NT2/D1 (cell line): ENCODE results near the gene CST3.

Experiments used
- YY1 ChIP-seq: IDR thresholded peaks from 2 replicates; pipeline ENCODE4 v1.6.1; 2011; ENCODE audit not compliant: insufficient read length, insufficient read depth
- ZNF274 ChIP-seq: IDR thresholded peaks from 2 replicates; pipeline ENCODE4 v1.6.1; 2011; ENCODE audit warnings: mild to moderate bottlenecking, low read depth, low read length

DNA sequence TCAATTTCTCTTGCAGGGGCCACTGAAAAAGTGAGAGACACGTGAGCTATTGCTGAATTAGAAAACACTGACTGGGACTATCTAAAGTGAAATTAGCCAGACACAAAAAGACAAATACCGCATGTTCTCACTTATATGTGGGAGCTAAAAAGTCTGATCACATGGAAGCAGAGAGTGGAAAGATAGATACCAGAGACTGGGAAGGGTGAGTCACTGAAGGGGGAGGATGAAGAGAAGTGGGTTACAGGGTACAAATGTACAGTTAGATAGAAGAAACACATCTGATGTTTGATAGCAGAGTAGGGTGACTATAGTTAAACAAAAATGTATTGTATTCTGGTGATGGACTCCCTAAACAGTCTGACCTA is 13.4 kb downstream of the CST3 start:
- TF ChIP-seq YY1 = no peak
- TF ChIP-seq ZNF274 = no peak
